Measurements from ENCODE around the gene TSPAN4.

Gene TSPAN4

GRCh38 chr11:842370-843002 is at the start of gene TSPAN4, which contains the start of gene POLR2L:
Gene TSPAN4, plus strand, starts transcription at chr11:842852. Its CDS starts 7,453 bp downstream, at chr11:850305.
Gene POLR2L, minus strand, starts transcription at chr11:842529. Its CDS starts 21 bp downstream, at chr11:842508.
- DNase-seq (ENCODE audit: low read depth in 2 of 2), result peak; percentile 84

- no peak for DNase-seq (ENCODE audit: low read depth in 2 of 2)
Observed at GRCh38 chr11:792873-793272, 49.8 kb upstream of the TSPAN4 start.

GRCh38 chr11:793556-793955 is 49.1 kb upstream of the TSPAN4 start:
- no peak for DNase-seq (ENCODE audit: low read depth in 2 of 2)

GRCh38 chr11:794013-794765 is 48.5 kb upstream of the TSPAN4 start:
- no peak for DNase-seq (ENCODE audit: low read depth in 2 of 2)

GRCh38 chr11:794766-795633 is 47.7 kb upstream of the TSPAN4 start:
- DNase-seq (ENCODE audit: low read depth in 2 of 2), result no peak

GRCh38 chr11:795634-796564 is 46.8 kb upstream of the TSPAN4 start:
- DNase-seq (ENCODE audit: low read depth in 2 of 2), result peak; percentile 75 to 81

- no peak for DNase-seq (ENCODE audit: low read depth in 2 of 2)
Observed at GRCh38 chr11:796565-797295, 45.9 kb upstream of the TSPAN4 start.

- peak; percentile 66 to 76 for DNase-seq (ENCODE audit: low read depth in 2 of 2)
Observed at GRCh38 chr11:797296-798092, 45.2 kb upstream of the TSPAN4 start.

- DNase-seq (ENCODE audit: low read depth in 2 of 2), result peak; percentile 76 to 79
Observed at GRCh38 chr11:798093-798713, 44.4 kb upstream of the TSPAN4 start, which contains the start of gene SLC25A22. Gene SLC25A22, minus strand, starts transcription at chr11:798281. Its CDS starts 3,275 bp downstream, at chr11:795006.

GRCh38 chr11:799641-800316 is 42.9 kb upstream of the TSPAN4 start:
- no peak for DNase-seq (ENCODE audit: low read depth in 2 of 2)

- DNase-seq (ENCODE audit: low read depth in 2 of 2), result no peak
Observed at GRCh38 chr11:800473-800872, 42.2 kb upstream of the TSPAN4 start.

- DNase-seq (ENCODE audit: low read depth in 2 of 2), result no peak
Observed at GRCh38 chr11:801097-801780, 41.4 kb upstream of the TSPAN4 start.

GRCh38 chr11:802018-802617 is 40.5 kb upstream of the TSPAN4 start:
- no peak for DNase-seq (ENCODE audit: low read depth in 2 of 2)

GRCh38 chr11:802693-803466 is 39.8 kb upstream of the TSPAN4 start:
- DNase-seq (ENCODE audit: low read depth in 2 of 2), result no peak

GRCh38 chr11:803467-803742 is 39.2 kb upstream of the TSPAN4 start:
- DNase-seq (ENCODE audit: low read depth in 2 of 2), result no peak

- no peak for DNase-seq (ENCODE audit: low read depth in 2 of 2)
Observed at GRCh38 chr11:803770-804598, 38.7 kb upstream of the TSPAN4 start.

Measured in stimulated activated CD8-positive, alpha-beta memory T cell treated with anti-CD3 and anti-CD28 coated beads, Interleukin-2, amount 100 ng/mL, for 48 hours (primary cell).